Pulmonary artery endothelial cell (primary cell): ENCODE data around the gene RFNG. TPM values are rescaled to one million over a fixed set of nuclear protein-coding genes. Genes with fewer than 3 reads are reported as not detected.

Experiments used
- DNase-seq: peaks from one replicate; pipeline ENCODE4 v3.0.0-alpha.2; 2011; ENCODE audit warnings: low read depth, low spot score
- total RNA-seq: library from RNA; depleted of rRNA; stranded (reverse); fragments of >200 nt; gene quantifications from 2 replicates; pipeline ENCODE4 v1.2.3, GENCODE V29; 2014

RFNG gene
- total RNA-seq, 1 donor from 2014 or later, result 29.9 TPM

DNA sequence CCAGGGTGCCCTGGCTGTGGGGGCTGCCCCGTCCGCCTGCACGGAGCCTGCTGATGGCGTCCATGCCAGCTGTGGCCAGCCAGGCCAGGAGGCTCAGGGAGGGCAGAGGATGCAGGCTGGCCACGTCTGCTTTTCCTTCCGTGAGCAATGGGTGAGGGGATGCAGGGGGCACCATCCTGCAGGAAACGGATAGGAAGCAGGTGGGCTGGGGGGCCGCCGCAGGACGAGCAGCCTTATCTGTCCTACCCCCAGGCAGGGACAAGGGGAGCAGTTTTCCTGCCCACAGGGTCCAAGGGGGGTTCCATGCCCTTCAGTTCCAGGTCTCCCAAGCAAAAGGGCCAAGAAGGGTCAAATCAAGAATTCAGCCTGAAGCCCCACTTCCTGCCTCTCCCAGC lies 7.2 kb upstream of the RFNG start:
- DNase-seq, result no peak

- DNase-seq, result no peak
Observed at GRCh38 chr17:82058230-82058854, 6.7 kb upstream of the RFNG start.

GRCh38 chr17:82056729-82057621 lies 5.4 kb upstream of the RFNG start:
- DNase-seq, result no peak

DNA sequence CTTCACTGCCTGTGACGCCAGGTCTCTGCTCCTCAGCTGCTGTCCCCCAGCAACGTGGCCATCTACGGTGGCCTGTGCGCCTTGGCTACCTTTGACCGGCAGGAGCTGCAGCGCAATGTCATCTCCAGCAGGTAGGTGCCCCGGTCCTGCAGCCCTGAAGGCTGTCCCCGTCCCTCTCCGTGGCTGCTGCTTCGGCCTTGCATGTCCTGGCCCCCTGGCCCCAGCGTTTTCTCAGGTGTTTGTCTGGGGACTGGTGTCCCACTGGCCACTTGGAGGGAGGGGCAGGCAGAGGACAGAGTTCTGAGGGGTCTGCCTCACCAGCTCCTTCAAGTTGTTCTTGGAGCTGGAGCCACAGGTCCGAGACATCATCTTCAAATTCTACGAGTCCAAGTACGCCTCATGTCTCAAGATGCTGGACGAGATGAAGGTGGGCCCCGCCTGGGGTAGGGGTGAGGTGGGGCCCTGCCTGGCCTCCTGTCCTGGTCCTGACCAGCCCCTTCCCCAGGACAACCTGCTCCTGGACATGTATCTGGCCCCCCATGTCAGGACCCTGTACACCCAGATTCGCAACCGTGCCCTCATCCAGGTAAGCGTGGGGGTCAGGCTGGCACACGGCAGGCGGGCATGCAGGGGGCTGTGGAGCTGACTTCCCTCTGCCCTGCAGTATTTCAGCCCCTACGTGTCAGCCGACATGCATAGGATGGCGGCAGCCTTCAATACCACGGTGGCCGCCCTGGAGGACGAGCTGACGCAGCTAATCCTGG lies 4.5 kb upstream of the RFNG start:
- DNase-seq, result no peak

DNA sequence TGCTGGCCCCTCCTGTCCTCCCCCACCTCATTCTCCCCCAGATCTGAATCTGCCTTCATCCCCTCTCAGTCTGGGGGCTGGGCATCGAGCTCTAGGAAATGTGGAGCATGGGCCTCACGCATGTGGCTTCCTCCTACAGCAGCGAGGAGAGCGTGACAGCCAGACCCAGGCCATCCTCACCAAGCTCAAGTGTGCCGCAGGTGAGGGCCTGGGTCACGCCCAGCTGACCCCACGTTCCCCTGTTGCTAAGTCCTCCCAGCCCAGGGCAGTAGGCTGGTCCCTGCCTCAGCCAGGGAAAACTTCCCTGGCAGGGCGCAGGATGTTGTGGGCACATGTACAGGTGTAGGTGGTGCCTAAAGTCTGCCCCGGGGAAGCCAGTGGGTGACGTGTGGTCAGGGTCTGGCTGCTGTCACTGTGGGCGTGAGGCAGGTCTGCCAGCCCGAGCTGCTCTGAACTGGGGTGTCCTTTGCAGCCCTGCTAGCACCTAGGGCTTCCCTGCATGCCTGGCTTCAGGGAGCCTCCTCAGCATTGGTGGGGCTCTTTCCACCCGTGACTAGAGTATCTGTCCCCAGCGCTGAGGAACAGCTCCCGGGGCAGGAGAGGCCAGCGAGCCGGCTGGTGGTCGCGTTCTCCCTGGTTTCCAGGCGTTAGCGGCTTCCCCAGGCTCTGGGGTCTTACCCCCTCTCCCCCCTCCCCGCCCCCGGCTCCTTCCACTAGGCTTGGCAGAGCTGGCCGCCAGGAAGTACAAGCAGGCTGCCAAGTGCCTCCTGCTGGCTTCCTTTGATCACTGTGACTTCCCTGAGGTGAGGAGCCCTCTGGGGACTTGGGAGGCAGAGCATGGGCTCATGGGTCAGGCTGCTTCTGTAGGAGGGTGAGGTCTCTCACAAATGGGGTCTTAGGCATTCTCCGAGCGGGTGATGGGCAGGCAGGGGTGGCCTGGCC lies 3.7 kb upstream of the RFNG start:
- no peak for DNase-seq

- no peak for DNase-seq
Observed at GRCh38 chr17:82054351-82055022, 2.9 kb upstream of the RFNG start.

DNA sequence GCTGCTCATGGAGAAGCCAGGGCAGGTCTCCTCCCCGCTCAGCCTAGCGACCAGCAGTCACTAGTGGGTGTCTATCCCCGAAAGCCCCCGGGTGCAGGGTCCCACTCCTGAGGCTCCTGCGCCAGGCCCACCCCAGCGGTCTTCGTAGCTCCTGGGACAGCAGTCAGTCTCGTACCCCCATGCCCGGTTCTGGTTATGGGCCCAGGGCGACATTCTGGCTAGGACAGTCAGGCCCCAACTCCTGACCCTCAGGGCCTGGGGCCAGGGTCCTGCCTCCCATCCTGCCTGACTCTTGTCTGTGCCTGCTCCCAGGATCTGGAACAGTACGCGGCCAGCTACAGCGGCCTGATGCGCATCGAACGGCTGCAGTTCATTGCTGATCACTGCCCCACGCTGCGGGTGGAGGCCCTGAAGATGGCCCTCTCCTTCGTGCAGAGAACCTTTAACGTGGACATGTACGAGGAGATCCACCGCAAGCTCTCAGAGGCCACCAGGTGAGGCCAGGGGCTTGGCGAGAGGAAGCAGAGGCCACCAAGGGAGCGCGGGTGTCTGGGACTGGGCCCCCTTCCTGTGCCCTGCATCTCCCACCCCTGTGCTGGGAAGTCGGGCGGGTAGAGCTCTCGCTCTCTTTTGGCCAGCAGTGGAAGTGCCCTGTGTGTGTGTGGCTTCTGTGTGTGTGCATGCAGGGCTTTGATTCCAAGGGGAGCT lies 2.1 kb upstream of the RFNG start:
- DNase-seq, result no peak

GRCh38 chr17:82053130-82053529 lies 1.5 kb upstream of the RFNG start:
- no peak for DNase-seq

DNA sequence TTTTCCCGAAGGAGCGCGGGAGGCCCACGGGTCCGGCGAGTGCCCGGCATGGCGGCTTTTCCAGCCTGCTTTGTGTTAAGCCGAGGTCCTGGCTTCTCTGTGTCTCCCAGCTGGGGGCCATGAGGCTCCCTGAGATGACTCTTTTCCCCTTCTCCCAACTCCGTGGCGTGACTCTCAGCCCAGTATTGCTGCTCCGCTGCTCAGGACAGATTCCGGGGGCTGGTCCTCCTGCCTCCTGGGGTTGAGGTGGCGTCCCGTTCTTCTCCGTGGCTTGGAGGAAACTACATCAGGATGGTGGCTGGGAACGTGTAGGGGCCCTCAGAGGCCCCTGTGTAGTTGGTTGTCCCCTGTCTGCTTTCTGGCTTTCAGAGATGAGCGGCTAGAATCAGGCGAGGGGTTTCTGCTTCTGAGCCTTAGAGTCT lies 1.0 kb upstream of the RFNG start:
- no peak for DNase-seq

DNA sequence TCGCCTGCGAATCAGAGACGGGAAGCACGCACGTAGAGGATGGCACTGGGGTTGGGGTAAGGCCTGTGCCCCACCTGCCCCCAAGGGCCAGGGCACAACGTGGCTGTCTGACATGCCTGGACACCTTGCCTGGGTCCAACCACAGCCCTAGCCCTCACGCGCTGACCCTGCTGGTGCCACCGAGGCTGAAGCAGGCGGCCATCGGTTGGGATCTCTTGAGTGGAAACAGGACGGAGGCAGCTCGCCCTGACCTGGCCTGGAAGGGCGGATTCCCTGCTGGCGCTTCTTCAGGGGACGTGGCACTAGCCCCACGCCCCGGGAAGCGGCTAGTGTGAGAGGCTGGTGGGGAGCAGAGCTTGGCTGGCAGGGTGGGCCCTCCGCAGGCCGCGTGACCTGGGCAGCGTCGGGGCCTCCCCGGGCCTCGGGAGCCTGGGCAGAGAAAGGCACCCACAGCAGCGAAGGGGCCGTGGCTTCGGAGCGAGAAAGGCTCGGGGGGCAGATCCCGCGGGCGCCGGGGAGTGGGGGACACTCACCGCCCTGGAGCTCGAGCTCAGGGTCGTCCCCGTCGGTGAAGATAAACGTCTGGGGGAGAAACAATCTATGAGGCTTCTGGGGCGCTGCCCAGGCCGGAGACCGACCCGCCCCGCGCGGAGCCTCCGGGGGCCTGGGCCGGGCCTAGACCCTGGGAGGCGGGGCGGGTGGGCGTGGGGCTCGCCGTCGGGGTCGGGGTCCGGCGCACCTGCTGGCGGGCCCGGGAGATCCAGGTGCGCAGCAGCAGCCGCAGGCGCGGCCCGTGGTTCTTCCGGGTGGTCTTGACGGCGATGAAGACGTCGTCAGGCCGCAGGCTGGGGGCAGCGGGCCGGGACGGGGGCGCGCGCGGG lies 610 bp downstream of the RFNG start:
- DNase-seq, result no peak

GRCh38 chr17:82050152-82050760 lies 1.4 kb downstream of the RFNG start:
- no peak for DNase-seq

GRCh38 chr17:82049521-82049971 lies 2.1 kb downstream of the RFNG start:
- DNase-seq, result no peak

GRCh38 chr17:82049106-82049505 lies 2.5 kb downstream of the RFNG start:
- no peak for DNase-seq

DNA sequence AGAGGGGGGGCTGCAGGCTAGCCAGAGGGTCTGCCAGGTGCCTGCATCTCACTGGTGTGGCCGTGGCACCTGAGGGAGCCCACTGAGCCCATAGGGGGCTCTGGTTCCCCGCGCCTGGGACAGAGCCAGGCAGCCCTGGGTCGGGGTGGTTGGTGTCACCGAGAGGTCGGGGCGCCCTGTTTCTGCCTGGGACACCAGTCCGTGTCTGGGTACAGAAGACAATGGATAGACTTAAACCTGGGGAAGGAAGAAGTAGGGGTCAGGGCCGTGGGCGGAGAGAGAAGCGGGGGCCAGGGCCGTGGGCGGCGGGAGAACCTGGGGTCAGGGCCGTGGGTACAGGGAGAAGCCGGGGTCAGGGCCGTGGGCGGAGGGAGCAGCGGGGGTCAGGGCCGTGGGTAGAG lies 3.0 kb downstream of the RFNG start:
- DNase-seq, result no peak

- no peak for DNase-seq
Observed at GRCh38 chr17:82047914-82048570, 3.6 kb downstream of the RFNG start.

DNA sequence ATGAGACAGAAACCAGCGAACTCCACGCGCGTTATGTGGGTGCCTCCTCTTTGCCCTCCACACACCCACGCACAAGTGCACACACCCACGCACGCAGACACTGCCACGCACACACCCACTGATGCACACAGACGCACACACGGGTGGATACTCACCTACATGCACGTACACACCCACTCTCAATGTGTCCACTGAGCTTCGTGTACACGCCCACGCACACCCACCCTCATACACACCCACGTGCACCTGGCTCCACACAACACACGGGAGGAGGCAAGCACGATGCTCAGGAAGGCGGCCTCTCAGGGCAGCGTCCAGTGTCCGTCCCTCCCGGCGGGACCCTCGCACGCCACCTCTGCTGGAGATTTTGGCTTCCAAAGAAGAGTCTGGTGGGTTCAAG lies 4.2 kb downstream of the RFNG start:
- DNase-seq, result no peak

- no peak for DNase-seq
Observed at GRCh38 chr17:82046903-82047302, 4.7 kb downstream of the RFNG start.
